C4-2B (cell line): ENCODE data around the gene FAF1.

Source experiments
- CTCF ChIP-seq: fragments of 450-650 bp; conservative IDR thresholded peaks from 2 replicates; pipeline ENCODE4 v1.5.1; 2017; ENCODE audit warnings: mild to moderate bottlenecking
- ZFX ChIP-seq: fragments of 450-650 bp; IDR thresholded peaks from 2 replicates; pipeline ENCODE4 v1.6.1; 2017

GRCh38 chr1:50422675-50422945, 537.5 kb downstream of the FAF1 start:
- TF ChIP-seq CTCF (no peak), ZFX (no peak)
